ENCODE data around the gene LRRC8B. TPM values are rescaled to one million over a fixed set of nuclear protein-coding genes. Genes with fewer than 3 reads are reported as not detected.
"Not testable (repeated sequence)": the region's sequence is repeated elsewhere in the genome, so short reads cannot be mapped to it uniquely, and the experiment has no call there.

LRRC8B gene
- total and polyA plus RNA-seq, 3 donors from 2014 or later: 20.5 to 42.1 (median 29.7) TPM

DNA sequence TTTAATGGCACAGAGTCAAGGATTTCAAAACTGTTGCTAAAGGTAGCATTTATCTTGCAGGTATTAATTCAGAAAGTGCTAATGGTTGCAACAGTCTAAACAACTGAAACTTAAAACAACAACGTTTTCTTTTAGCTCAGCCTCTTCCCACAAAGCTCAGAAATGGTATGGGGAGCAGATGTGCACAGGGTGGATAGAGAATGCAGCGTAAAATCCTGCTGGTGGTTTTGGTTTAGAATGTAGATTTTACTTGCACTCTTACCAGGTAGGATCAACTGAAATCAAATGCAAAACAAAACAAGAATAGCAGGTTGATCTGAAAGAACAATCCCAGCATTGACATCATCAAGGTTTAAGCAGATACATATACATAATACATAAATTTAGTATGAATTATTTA, 104.5 kb downstream of the LRRC8B start:
- 67 to 71% methylated on average over 2 of the region's 2 CpGs for WGBS, 2 donors
- H3K36me3 ChIP-seq (ENCODE audit: low read depth, missing control alignments): no peaks in the 10 kb centered on the region

GRCh38 chr1:89629600-89629999, 105.0 kb downstream of the LRRC8B start:
- H3K27me3 ChIP-seq; H3K27ac ChIP-seq; H3K4me3 ChIP-seq; DNase-seq; intact Hi-C loops (cut with DNase I; ENCODE audit: low total_unique reads); H3K9me3 ChIP-seq; H3K36me3 ChIP-seq (ENCODE audit: low read depth, missing control alignments): not testable (repeated sequence)
- 91 to 95% methylated on average over 2 of the region's 2 CpGs for whole genome bisulfite sequencing, 2 donors
- peaks cover 13% of the 10 kb centered on the region for H3K4me1 ChIP-seq

More for the DNA sequence above, 104.5 kb downstream of the LRRC8B start:
- H3K4me3 ChIP-seq: no peak overlapping the region
- intact Hi-C loops (cut with DNase I; ENCODE audit: low total_unique reads): no loop called here
- no peak overlapping the region for H3K27ac ChIP-seq
- no peak for DNase-seq
- no peaks in the 10 kb centered on the region for H3K9me3 ChIP-seq
- TF ChIP-seq, protein P1, sequence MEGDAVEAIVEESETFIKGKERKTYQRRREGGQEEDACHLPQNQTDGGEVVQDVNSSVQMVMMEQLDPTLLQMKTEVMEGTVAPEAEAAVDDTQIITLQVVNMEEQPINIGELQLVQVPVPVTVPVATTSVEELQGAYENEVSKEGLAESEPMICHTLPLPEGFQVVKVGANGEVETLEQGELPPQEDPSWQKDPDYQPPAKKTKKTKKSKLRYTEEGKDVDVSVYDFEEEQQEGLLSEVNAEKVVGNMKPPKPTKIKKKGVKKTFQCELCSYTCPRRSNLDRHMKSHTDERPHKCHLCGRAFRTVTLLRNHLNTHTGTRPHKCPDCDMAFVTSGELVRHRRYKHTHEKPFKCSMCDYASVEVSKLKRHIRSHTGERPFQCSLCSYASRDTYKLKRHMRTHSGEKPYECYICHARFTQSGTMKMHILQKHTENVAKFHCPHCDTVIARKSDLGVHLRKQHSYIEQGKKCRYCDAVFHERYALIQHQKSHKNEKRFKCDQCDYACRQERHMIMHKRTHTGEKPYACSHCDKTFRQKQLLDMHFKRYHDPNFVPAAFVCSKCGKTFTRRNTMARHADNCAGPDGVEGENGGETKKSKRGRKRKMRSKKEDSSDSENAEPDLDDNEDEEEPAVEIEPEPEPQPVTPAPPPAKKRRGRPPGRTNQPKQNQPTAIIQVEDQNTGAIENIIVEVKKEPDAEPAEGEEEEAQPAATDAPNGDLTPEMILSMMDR (IDR thresholded peaks at IDR 0.05): no peak
- no peak for TF ChIP-seq POLR2A (IDR thresholded peaks at IDR 0.05)
- H3K4me1 ChIP-seq: peaks cover 14% of the 10 kb centered on the region
- H3K27me3 ChIP-seq: no peaks in the 10 kb centered on the region

- H3K27ac ChIP-seq: no peak overlapping the region
- no peak for DNase-seq
- 96 to 97% methylated on average over 3 of the region's 3 CpGs for WGBS, 2 donors
- no peaks in the 10 kb centered on the region for H3K9me3 ChIP-seq
- intact Hi-C loops (cut with DNase I; ENCODE audit: low total_unique reads): no loop called here
- peaks cover 13% of the 10 kb centered on the region for H3K4me1 ChIP-seq
- no peak for TF ChIP-seq POLR2A (IDR thresholded peaks at IDR 0.05)
- TF ChIP-seq, protein P1 (IDR thresholded peaks at IDR 0.05): no peak
- H3K36me3 ChIP-seq (ENCODE audit: low read depth, missing control alignments): no peaks in the 10 kb centered on the region
- no peaks in the 10 kb centered on the region for H3K27me3 ChIP-seq
- H3K4me3 ChIP-seq: no peak overlapping the region
Measured at GRCh38 chr1:89630048-89630447, 105.4 kb downstream of the LRRC8B start.

DNA sequence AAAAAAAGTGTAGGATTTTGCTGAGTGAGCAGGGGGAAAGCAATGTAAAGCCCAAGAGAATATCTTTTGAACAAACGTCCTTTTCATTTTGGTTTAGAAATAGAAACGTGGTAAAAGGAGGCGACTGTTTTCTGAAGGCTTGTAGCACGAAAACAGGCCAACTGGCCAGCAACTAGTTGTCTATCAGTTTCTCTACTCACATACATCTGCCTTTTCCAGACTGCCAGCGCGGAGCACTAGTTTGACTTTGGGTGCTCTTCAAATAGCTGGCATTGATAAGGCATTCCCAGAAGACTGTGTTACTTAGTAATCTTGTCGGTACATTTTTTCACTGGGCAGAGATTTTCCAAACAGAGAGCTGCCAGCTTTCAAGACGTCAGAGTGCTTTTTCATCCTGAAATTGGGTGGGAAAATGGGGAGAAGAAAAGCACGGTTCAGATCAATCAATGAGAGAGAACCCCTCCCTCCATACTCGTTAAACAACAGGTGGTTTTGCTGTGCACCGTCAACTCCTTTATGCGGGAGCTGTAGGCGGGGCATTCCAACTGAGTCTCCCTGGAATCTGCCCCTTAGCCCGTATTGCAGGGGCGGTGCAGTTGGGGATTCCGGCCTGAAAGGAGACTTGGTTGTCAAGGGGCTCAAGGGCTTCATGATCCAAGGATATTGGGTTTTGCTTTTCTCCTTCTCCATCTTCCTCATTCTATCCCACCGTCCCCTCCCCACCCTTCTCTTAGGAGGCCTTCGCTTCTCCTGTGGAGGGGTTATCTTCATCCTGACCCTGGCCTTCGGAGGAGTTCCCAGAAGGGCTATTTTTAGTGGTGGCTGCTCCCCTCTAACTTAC, 107.4 kb downstream of the LRRC8B start:
- Histone ChIP-seq H3K27ac (peak overlapping the region; percentile 92 to 93), H3K4me3 (peak overlapping the region; percentile 72 to 96), H3K36me3 (ENCODE audit: low read depth, missing control alignments) (no peaks in the 10 kb centered on the region), H3K27me3 (no peaks in the 10 kb centered on the region), H3K9me3 (no peaks in the 10 kb centered on the region), H3K4me1 (peaks cover 13% of the 10 kb centered on the region)
- TF ChIP-seq, protein P1 (IDR thresholded peaks at IDR 0.05): no peak
- TF ChIP-seq POLR2A (IDR thresholded peaks at IDR 0.05): no peak
- DNase-seq: peak; percentile 49
- 18% methylated on average over 19 of the region's 19 CpGs for WGBS, 2 donors
- intact Hi-C loops (cut with DNase I; ENCODE audit: low total_unique reads): no loop called here

- Histone ChIP-seq H3K36me3 (ENCODE audit: low read depth, missing control alignments) (no peaks in the 10 kb centered on the region), H3K4me1 (peaks cover 13% of the 10 kb centered on the region), H3K27me3 (no peaks in the 10 kb centered on the region), H3K4me3 (peak within 1 kb of the TSS; percentile 72 to 96), H3K9me3 (no peaks in the 10 kb centered on the region), H3K27ac (peak within 1 kb of the TSS; percentile 92 to 93)
- WGBS, 2 donors: 0 to 4% methylated on average over 7 to 76 of the region's 76 CpGs
- TF ChIP-seq, protein P1 (IDR thresholded peaks at IDR 0.05): peak; percentile 28 to 63 (median 33)
- TF ChIP-seq POLR2A (IDR thresholded peaks at IDR 0.05): no peak
- intact Hi-C loops (cut with DNase I; ENCODE audit: low total_unique reads): no loop called here
- peak; percentile 84 for DNase-seq
Measured at GRCh38 chr1:89632657-89633247, 108.1 kb downstream of the LRRC8B start, which contains the start of gene LRRC8C. Gene LRRC8C, plus strand, starts transcription at chr1:89633120. Its CDS starts 53,354 bp downstream, at chr1:89686474.

Data from testis (tissue), 3 donors.